ENCODE data around the gene USP17L29. TPM values are rescaled to one million over a fixed set of nuclear protein-coding genes. Genes with fewer than 3 reads are reported as not detected.
"Not testable (repeated sequence)": the region's sequence is repeated elsewhere in the genome, so short reads cannot be mapped to it uniquely, and the experiment has no call there.

Gene USP17L29
- total RNA-seq (not detected), polyA plus RNA-seq (not detected)
- long read RNA-seq, donor 1 = 0 reads
- long read RNA-seq, donor 2 = 0 reads
- long read RNA-seq, donor 3 = 0 reads
- long read RNA-seq, donor 4 = 0 reads
- long read RNA-seq, donor 5 = 0 reads
- long read RNA-seq, donor 6 = 0 reads
- long read RNA-seq, donor 7 = 0 reads
- long read RNA-seq, donor 8 = 0 reads
- long read RNA-seq, donor 9 = 0 reads
- long read RNA-seq, donor 10 = 0 reads

GRCh38 chr4:9353338-9353737 is at the start of gene USP17L29:
USP17L29 (plus strand) TSS chr4:9353638; CDS start chr4:9353638, 0 bp downstream.
- intact Hi-C loops (cut with DNase I); H3K27ac ChIP-seq: not testable (repeated sequence)

GRCh38 chr4:9324191-9324590 is 29.2 kb upstream of the USP17L29 start:
- H3K9me3 ChIP-seq (replicated peaks in 1 of 3); DNase-seq; H3K27me3 ChIP-seq; H3K4me1 ChIP-seq (replicated peaks in 1 of 2); H3K36me3 ChIP-seq (replicated peaks in 1 of 2); H3K27ac ChIP-seq; H3K4me3 ChIP-seq; intact Hi-C loops (cut with DNase I): not testable (repeated sequence)
- WGBS, 4 donors = 70 to 79% (median 78%) methylated on average over 1 to 5 of the region's 13 CpGs

More at GRCh38 chr4:9353338-9353737, at the start of gene USP17L29:
- H3K4me1 ChIP-seq (replicated peaks in 1 of 2); H3K9me3 ChIP-seq (replicated peaks in 1 of 3); DNase-seq; H3K36me3 ChIP-seq (replicated peaks in 1 of 2); H3K27me3 ChIP-seq; H3K4me3 ChIP-seq: not testable (repeated sequence)
- no CpG with 5 or more reads among the region's 15 CpGs for WGBS, 4 donors

- H3K4me3 ChIP-seq; intact Hi-C loops (cut with DNase I); H3K4me1 ChIP-seq (replicated peaks in 1 of 2); H3K27me3 ChIP-seq; H3K27ac ChIP-seq; H3K36me3 ChIP-seq (replicated peaks in 1 of 2); DNase-seq; H3K9me3 ChIP-seq (replicated peaks in 1 of 3): not testable (repeated sequence)
- WGBS, 4 donors = no CpG with 5 or more reads among the region's 15 CpGs
These were observed 28.6 kb upstream of the USP17L29 start, which contains the start of gene USP17L24 for GRCh38 chr4:9324865-9325264. USP17L24 (plus strand) TSS chr4:9325165; CDS start chr4:9325165, 0 bp downstream.

- H3K4me1 ChIP-seq (replicated peaks in 1 of 2); H3K27ac ChIP-seq; H3K36me3 ChIP-seq (replicated peaks in 1 of 2); H3K27me3 ChIP-seq; H3K4me3 ChIP-seq; intact Hi-C loops (cut with DNase I); DNase-seq; H3K9me3 ChIP-seq (replicated peaks in 1 of 3): not testable (repeated sequence)
- no CpG with 5 or more reads among the region's 15 CpGs for WGBS, 4 donors
These were observed 23.8 kb upstream of the USP17L29 start, which contains the start of gene USP17L25 for GRCh38 chr4:9329611-9330010. USP17L25 (plus strand) TSS chr4:9329911; CDS start chr4:9329911, 0 bp downstream.

GRCh38 chr4:9334358-9334757 is 19.1 kb upstream of the USP17L29 start, which contains the start of gene USP17L26:
USP17L26 (plus strand) TSS chr4:9334658; CDS start chr4:9334658, 0 bp downstream.
- H3K4me3 ChIP-seq; H3K9me3 ChIP-seq (replicated peaks in 1 of 3); H3K36me3 ChIP-seq (replicated peaks in 1 of 2); intact Hi-C loops (cut with DNase I); H3K27ac ChIP-seq; DNase-seq; H3K4me1 ChIP-seq (replicated peaks in 1 of 2); H3K27me3 ChIP-seq: not testable (repeated sequence)
- WGBS, 4 donors = 82% methylated on average over 8 of the region's 15 CpGs; no CpG with 5 or more reads in 3 of the 4 donors

GRCh38 chr4:9339103-9339502 is 14.3 kb upstream of the USP17L29 start, which contains the start of gene USP17L5:
USP17L5 (plus strand) TSS chr4:9339403; CDS start chr4:9339403, 0 bp downstream.
- H3K4me3 ChIP-seq; H3K9me3 ChIP-seq (replicated peaks in 1 of 3); intact Hi-C loops (cut with DNase I); H3K27ac ChIP-seq; H3K36me3 ChIP-seq (replicated peaks in 1 of 2); DNase-seq; H3K27me3 ChIP-seq; H3K4me1 ChIP-seq (replicated peaks in 1 of 2): not testable (repeated sequence)
- no CpG with 5 or more reads among the region's 15 CpGs for WGBS, 4 donors

- H3K27ac ChIP-seq; DNase-seq; H3K4me1 ChIP-seq (replicated peaks in 1 of 2); intact Hi-C loops (cut with DNase I); H3K36me3 ChIP-seq (replicated peaks in 1 of 2); H3K9me3 ChIP-seq (replicated peaks in 1 of 3); H3K4me3 ChIP-seq; H3K27me3 ChIP-seq: not testable (repeated sequence)
- no CpG with 5 or more reads among the region's 15 CpGs for WGBS, 4 donors
These were observed 9.6 kb upstream of the USP17L29 start, which contains the start of gene USP17L27 for GRCh38 chr4:9343848-9344247. USP17L27 (plus strand) TSS chr4:9344148; CDS start chr4:9344148, 0 bp downstream.

GRCh38 chr4:9348593-9348992 is 4.8 kb upstream of the USP17L29 start, which contains the start of gene USP17L28:
USP17L28 (plus strand) TSS chr4:9348893; CDS start chr4:9348893, 0 bp downstream.
- intact Hi-C loops (cut with DNase I); H3K4me1 ChIP-seq (replicated peaks in 1 of 2); H3K27ac ChIP-seq; H3K4me3 ChIP-seq; DNase-seq; H3K9me3 ChIP-seq (replicated peaks in 1 of 3); H3K36me3 ChIP-seq (replicated peaks in 1 of 2); H3K27me3 ChIP-seq: not testable (repeated sequence)
- WGBS, 4 donors = no CpG with 5 or more reads among the region's 15 CpGs

- H3K27ac ChIP-seq; H3K9me3 ChIP-seq (replicated peaks in 1 of 3); DNase-seq; H3K4me3 ChIP-seq; intact Hi-C loops (cut with DNase I); H3K36me3 ChIP-seq (replicated peaks in 1 of 2); H3K4me1 ChIP-seq (replicated peaks in 1 of 2); H3K27me3 ChIP-seq: not testable (repeated sequence)
- WGBS, 4 donors = 92% methylated on average over 13 of the region's 18 CpGs; no CpG with 5 or more reads in 3 of the 4 donors
These were observed 2.6 kb upstream of the USP17L29 start for GRCh38 chr4:9350866-9351265.

- intact Hi-C loops (cut with DNase I); H3K36me3 ChIP-seq (replicated peaks in 1 of 2); H3K9me3 ChIP-seq (replicated peaks in 1 of 3); H3K4me3 ChIP-seq; H3K27me3 ChIP-seq; DNase-seq; H3K4me1 ChIP-seq (replicated peaks in 1 of 2); H3K27ac ChIP-seq: not testable (repeated sequence)
- no CpG with 5 or more reads among the region's 15 CpGs for WGBS, 4 donors
These were observed 9.4 kb downstream of the USP17L29 start, which contains the start of gene USP17L30 for GRCh38 chr4:9362829-9363228. USP17L30 (plus strand) TSS chr4:9363129; CDS start chr4:9363129, 0 bp downstream.

- H3K27me3 ChIP-seq; intact Hi-C loops (cut with DNase I); H3K9me3 ChIP-seq (replicated peaks in 1 of 3); DNase-seq; H3K27ac ChIP-seq; H3K36me3 ChIP-seq (replicated peaks in 1 of 2); H3K4me1 ChIP-seq (replicated peaks in 1 of 2); H3K4me3 ChIP-seq: not testable (repeated sequence)
- 33 to 89% (median 68%) methylated on average over 1 of the region's 1 CpG for WGBS, 4 donors
These were observed 26.4 kb downstream of the USP17L29 start for GRCh38 chr4:9379881-9380280.
